Prostate gland (tissue), 2 donors: ENCODE measurements around the gene TAAR1. TPM values are rescaled to one million over a fixed set of nuclear protein-coding genes. Genes with fewer than 3 reads are reported as not detected.
"Not testable (repeated sequence)": the region's sequence is repeated elsewhere in the genome, so short reads cannot be mapped to it uniquely, and the experiment has no call there.

ENCODE experiments used
- DNase-seq: peaks from one replicate; pipeline ENCODE4 v3.0.0-alpha.2; 2019; ENCODE audit warnings: low spot score
- H3K27ac ChIP-seq, 2 donors: fragments of 200-600 bp; sonication (generic); 2 replicates each; pipeline ENCODE4 v1.5.1; 2017 to 2019
- H3K27me3 ChIP-seq: fragments of 200-600 bp; sonication (generic); replicated peaks from 2 replicates; pipeline ENCODE4 v1.5.1; 2019; ENCODE audit not compliant: insufficient read depth
- H3K36me3 ChIP-seq, 2 donors: fragments of 200-600 bp; sonication (generic); 1 replicate in 1 of 2; 2 replicates in 1 of 2; pipeline versions ENCODE4 v1.5.1 to v1.8.1; 2017 to 2019
- H3K4me1 ChIP-seq: fragments of 200-600 bp; sonication (generic); replicated peaks from 2 replicates; pipeline ENCODE4 v1.5.1; 2019
- H3K4me3 ChIP-seq, 2 donors: fragments of 200-600 bp; sonication (generic); 2 replicates each; pipeline ENCODE4 v1.5.1; 2017 to 2019
- H3K9me3 ChIP-seq: fragments of 200-600 bp; sonication (generic); 2 replicates; pipeline ENCODE4 v1.5.1; 2017
- CTCF ChIP-seq, 4 experiments: fragments of 200-600 bp in 2 of 4; fragments of 450-650 bp in 2 of 4; sonication (generic) in 2 of 4; IDR thresholded peaks; 1 replicate in 3 of 4; 2 replicates in 1 of 4; pipeline ENCODE4 v1.5.1; 2016 to 2019; ENCODE audit warnings: antibody characterized with exemption in 4 of 4, mild to moderate bottlenecking in 2 of 4, moderate library complexity in 2 of 4
- POLR2A ChIP-seq: fragments of 450-650 bp; IDR thresholded peaks from one replicate; pipeline ENCODE4 v1.6.1; 2016; ENCODE audit warnings: antibody characterized with exemption, mild to moderate bottlenecking
- POLR2AphosphoS5 ChIP-seq: sonication (generic); formaldehyde crosslinking; IDR thresholded peaks from one replicate; pipeline ENCODE4 v1.6.1; 2017; ENCODE audit warnings: antibody characterized with exemption
- WGBS: methylation state at CpG from one replicate; pipeline ENCODE4 v1.1.5; 2018; 5-methylcytosine and 5-hydroxymethylcytosine counted together
- intact Hi-C: fragments of 100-400 bp; cut with DNase I; formaldehyde crosslinking; loops from one replicate; pipeline ENCODE4 v1.14.2; 2022
- total RNA-seq, 2 donors: library from RNA; depleted of rRNA; stranded (reverse); fragments of >200 nt; gene quantifications; one replicate each; pipeline ENCODE4 v1.1.0, GENCODE V29; 2016

The TAAR1 gene
- total RNA-seq, 2 donors from 2014 or later, result not detected

GRCh38 chr6:132651062-132651461 lies 7.9 kb downstream of the TAAR1 start:
- Histone ChIP-seq H3K9me3 (no peaks in the 10 kb centered on the region), H3K27me3 (no peaks in the 10 kb centered on the region), H3K4me1 (no peaks in the 10 kb centered on the region), H3K27ac (no peak overlapping the region), H3K36me3 (no peaks in the 10 kb centered on the region), H3K4me3 (no peak overlapping the region)
- DNase-seq, result no peak
- TF ChIP-seq CTCF (IDR thresholded peaks at IDR 0.05) (no peak), POLR2AphosphoS5 (no peak), POLR2A (no peak)
- WGBS, result 93% methylated on average over 3 of the region's 3 CpGs
- intact Hi-C loops, result no loop called here

GRCh38 chr6:132650429-132650828 lies 8.6 kb downstream of the TAAR1 start:
- no peaks in the 10 kb centered on the region for H3K27me3 ChIP-seq
- DNase-seq, result no peak
- H3K9me3 ChIP-seq, result no peaks in the 10 kb centered on the region
- no peak overlapping the region for H3K27ac ChIP-seq
- intact Hi-C loops, result no loop called here
- TF ChIP-seq CTCF (IDR thresholded peaks at IDR 0.05), result no peak
- TF ChIP-seq POLR2AphosphoS5, result no peak
- no peak for TF ChIP-seq POLR2A
- H3K4me3 ChIP-seq, result no peak overlapping the region
- WGBS, result 93% methylated on average over 1 of the region's 1 CpG
- no peaks in the 10 kb centered on the region for H3K36me3 ChIP-seq
- H3K4me1 ChIP-seq, result no peaks in the 10 kb centered on the region

GRCh38 chr6:132648828-132649227 lies 10.2 kb downstream of the TAAR1 start:
- WGBS, result 54% methylated on average over 2 of the region's 2 CpGs
- Histone ChIP-seq H3K27me3 (no peaks in the 10 kb centered on the region), H3K4me1 (no peaks in the 10 kb centered on the region), H3K27ac (no peak overlapping the region), H3K9me3 (no peaks in the 10 kb centered on the region), H3K36me3 (no peaks in the 10 kb centered on the region), H3K4me3 (no peak overlapping the region)
- no peak for DNase-seq
- TF ChIP-seq POLR2A (no peak), CTCF (IDR thresholded peaks at IDR 0.05) (no peak), POLR2AphosphoS5 (no peak)
- intact Hi-C loops, result no loop called here

- Histone ChIP-seq H3K9me3 (no peaks in the 10 kb centered on the region), H3K36me3 (no peaks in the 10 kb centered on the region), H3K4me1 (no peaks in the 10 kb centered on the region), H3K27me3 (no peaks in the 10 kb centered on the region), H3K4me3 (no peak overlapping the region), H3K27ac (no peak overlapping the region)
- intact Hi-C loops, result no loop called here
- TF ChIP-seq POLR2AphosphoS5, result no peak
- no peak for TF ChIP-seq POLR2A
- TF ChIP-seq CTCF (IDR thresholded peaks at IDR 0.05), result no peak
- 40% methylated on average over 2 of the region's 2 CpGs for WGBS
- DNase-seq, result no peak
These were observed 10.6 kb downstream of the TAAR1 start for GRCh38 chr6:132648356-132648755.

- Histone ChIP-seq H3K27me3 (no peaks in the 10 kb centered on the region), H3K27ac (no peak overlapping the region), H3K4me3 (no peak overlapping the region), H3K9me3 (no peaks in the 10 kb centered on the region), H3K4me1 (no peaks in the 10 kb centered on the region), H3K36me3 (no peaks in the 10 kb centered on the region)
- WGBS, result 66% methylated on average over 3 of the region's 3 CpGs
- TF ChIP-seq POLR2A (no peak), POLR2AphosphoS5 (no peak), CTCF (IDR thresholded peaks at IDR 0.05) (no peak)
- DNase-seq, result no peak
- intact Hi-C loops, result no loop called here
These were observed 15.4 kb downstream of the TAAR1 start for GRCh38 chr6:132643547-132643946.

- H3K4me1 ChIP-seq, H3K27ac ChIP-seq, DNase-seq, H3K36me3 ChIP-seq, H3K27me3 ChIP-seq, H3K4me3 ChIP-seq, H3K9me3 ChIP-seq, intact Hi-C loops: not testable (repeated sequence)
- WGBS, result 97% methylated on average over 1 of the region's 1 CpG
These were observed 21.8 kb downstream of the TAAR1 start for GRCh38 chr6:132637135-132637534.

GRCh38 chr6:132635906-132636305 lies 23.1 kb downstream of the TAAR1 start:
- intact Hi-C loops, result not testable (repeated sequence)
- WGBS, result 96% methylated on average over 3 of the region's 3 CpGs

GRCh38 chr6:132635288-132635687 lies 23.7 kb downstream of the TAAR1 start:
- H3K27me3 ChIP-seq, H3K9me3 ChIP-seq, intact Hi-C loops, H3K4me3 ChIP-seq, H3K4me1 ChIP-seq, H3K36me3 ChIP-seq, DNase-seq, H3K27ac ChIP-seq: not testable (repeated sequence)
- 38% methylated on average over 2 of the region's 3 CpGs for WGBS

More at GRCh38 chr6:132635906-132636305, 23.1 kb downstream of the TAAR1 start:
- not testable (repeated sequence) for H3K4me3 ChIP-seq, H3K9me3 ChIP-seq, H3K4me1 ChIP-seq, H3K27me3 ChIP-seq, DNase-seq, H3K27ac ChIP-seq, H3K36me3 ChIP-seq
